Neural cell (in vitro differentiated cells): Measurements from ENCODE around the gene ADAP1. TPM values are rescaled to one million over a fixed set of nuclear protein-coding genes. Genes with fewer than 3 reads are reported as not detected.

Experiments used
- H2AFZ ChIP-seq: fragments of 200-600, 300-800 bp; sonication (generic), shearing (Covaris generic); 2 replicates; pipeline ENCODE4 v1.6.0; 2014; ENCODE audit warnings: low read depth, mild to moderate bottlenecking, antibody characterized with exemption, low read length, moderate library complexity
- H3F3A ChIP-seq: fragments of 200-600 bp; shearing (Covaris generic); 2 replicates; pipeline ENCODE4 v1.6.1; 2016; ENCODE audit warnings: mild to moderate bottlenecking, moderate library complexity, mixed read lengths, antibody characterized with exemption, low read length; ENCODE audit not compliant: insufficient read depth, poor library complexity, severe bottlenecking
- H3K27ac ChIP-seq: fragments of 200-600, 300-800 bp; sonication (generic), shearing (Covaris generic); 2 replicates; pipeline ENCODE4 v1.5.1; 2014; ENCODE audit warnings: mild to moderate bottlenecking, low read length, moderate library complexity
- H3K27me3 ChIP-seq: fragments of 300-800, 200-600 bp; sonication (generic), shearing (Covaris generic); 2 replicates; pipeline ENCODE4 v1.6.0; 2014; ENCODE audit warnings: mild to moderate bottlenecking, low read depth, low read length, moderate library complexity; ENCODE audit not compliant: insufficient read depth
- H3K36me3 ChIP-seq: fragments of 300-800, 200-600 bp; sonication (generic), shearing (Covaris generic); 2 replicates; pipeline ENCODE4 v1.5.1; 2014; ENCODE audit warnings: mild to moderate bottlenecking, antibody characterized with exemption, low read length, moderate library complexity; ENCODE audit not compliant: insufficient read depth
- H3K4me2 ChIP-seq: fragments of 300-800, 200-600 bp; sonication (generic), shearing (Covaris generic); 2 replicates; pipeline ENCODE4 v1.6.0; 2014; ENCODE audit warnings: mild to moderate bottlenecking, low read length
- H3K4me3 ChIP-seq: fragments of 300-800, 200-600 bp; sonication (generic), shearing (Covaris generic); 2 replicates; pipeline ENCODE4 v1.5.1; 2014; ENCODE audit warnings: mild to moderate bottlenecking, low read length, moderate library complexity
- H3K79me2 ChIP-seq: fragments of 200-600 bp; shearing (Covaris generic); replicated peaks from 2 replicates; pipeline ENCODE4 v1.6.0; 2014; ENCODE audit warnings: mild to moderate bottlenecking, low read length, moderate library complexity; ENCODE audit not compliant: insufficient read depth
- H3K9ac ChIP-seq: fragments of 300-800, 200-600 bp; sonication (generic), shearing (Covaris generic); 2 replicates; pipeline ENCODE4 v1.6.1; 2016; ENCODE audit warnings: mild to moderate bottlenecking, low read length, mixed read lengths
- H3K9me2 ChIP-seq: fragments of 200-600 bp; shearing (Covaris generic); 2 replicates; pipeline ENCODE4 v1.6.1; 2016; ENCODE audit warnings: mild to moderate bottlenecking, low read length, mixed read lengths; ENCODE audit not compliant: insufficient read depth
- H3K9me3 ChIP-seq: fragments of 200-600, 300-800 bp; sonication (generic), shearing (Covaris generic); 2 replicates; pipeline ENCODE4 v1.6.1; 2016; ENCODE audit warnings: mild to moderate bottlenecking, mixed run types, low read length, moderate library complexity, mixed read lengths
- H4K20me1 ChIP-seq: fragments of 200-600 bp; shearing (Covaris generic); 2 replicates; pipeline ENCODE4 v1.6.1; 2016; ENCODE audit warnings: mild to moderate bottlenecking, mixed run types; ENCODE audit not compliant: insufficient read depth
- CTCF ChIP-seq: fragments of 450-650 bp; IDR thresholded peaks from 2 replicates; pipeline ENCODE4 v1.5.1; 2014; ENCODE audit warnings: antibody characterized with exemption, mild to moderate bottlenecking, moderate library complexity; ENCODE audit not compliant: poor library complexity, severe bottlenecking
- EP300 ChIP-seq: fragments of 450-650 bp; conservative IDR thresholded peaks from 2 replicates; pipeline ENCODE4 v1.6.1; 2014; ENCODE audit warnings: antibody characterized with exemption, mild to moderate bottlenecking, moderate library complexity; ENCODE audit not compliant: poor library complexity, severe bottlenecking
- EZH2 ChIP-seq: fragments of 200-600, 300-800 bp; shearing (Covaris generic), sonication (generic); IDR thresholded peaks from 2 replicates; pipeline ENCODE4 v1.6.1; 2014; ENCODE audit warnings: antibody characterized with exemption, low read length, borderline replicate concordance, mild to moderate bottlenecking; ENCODE audit not compliant: insufficient read depth, poor library complexity, severe bottlenecking
- MXI1 ChIP-seq: fragments of 450-650 bp; conservative IDR thresholded peaks from 2 replicates; pipeline ENCODE4 v1.6.1; 2014; ENCODE audit warnings: antibody characterized with exemption, mild to moderate bottlenecking; ENCODE audit not compliant: poor library complexity, severe bottlenecking
- POLR2AphosphoS5 ChIP-seq: IDR thresholded peaks from 2 replicates; pipeline ENCODE4 v1.6.1; 2012
- RAD21 ChIP-seq: fragments of 450-650 bp; conservative IDR thresholded peaks from 2 replicates; pipeline ENCODE4 v1.6.1; 2014; ENCODE audit warnings: antibody characterized with exemption, mild to moderate bottlenecking, moderate library complexity
- SMC3 ChIP-seq: fragments of 450-650 bp; conservative IDR thresholded peaks from 2 replicates; pipeline ENCODE4 v1.6.1; 2014; ENCODE audit warnings: antibody characterized with exemption, mild to moderate bottlenecking, moderate library complexity; ENCODE audit not compliant: poor library complexity
- TAF1 ChIP-seq: IDR thresholded peaks from 2 replicates; pipeline ENCODE4 v1.6.1; 2012; ENCODE audit warnings: low read depth
- polyA plus RNA-seq: library from polyadenylated mRNA; depleted of rRNA; stranded (reverse); fragments of >200 nt; gene quantifications from 2 replicates; pipeline ENCODE4 v1.2.3, GENCODE V29; 2014
- TF ChIP-seq, protein P1 (sequence below): IDR thresholded peaks from 2 replicates; pipeline ENCODE4 v1.6.1; 2012; ENCODE audit warnings: borderline replicate concordance

ADAP1 gene
- polyA plus RNA-seq, 1 donor from 2014 or later: 76.8 TPM

GRCh38 chr7:898460-898854 is 56.0 kb downstream of the ADAP1 start:
- Histone ChIP-seq H4K20me1 (no peaks in the 10 kb centered on the region), H3K36me3 (no peaks in the 10 kb centered on the region), H3K4me3 (no peak overlapping the region), H3K9me3 (no peaks in the 10 kb centered on the region), H2AFZ (no peak overlapping the region), H3K9me2 (no peaks in the 10 kb centered on the region), H3K27ac (no peak overlapping the region), H3K79me2 (no peaks in the 10 kb centered on the region), H3K27me3 (no peaks in the 10 kb centered on the region), H3K9ac (no peak overlapping the region), H3K4me2 (no peak overlapping the region), H3F3A (no peaks in the 10 kb centered on the region)
- no peak for TF ChIP-seq TAF1
- TF ChIP-seq, protein P1, sequence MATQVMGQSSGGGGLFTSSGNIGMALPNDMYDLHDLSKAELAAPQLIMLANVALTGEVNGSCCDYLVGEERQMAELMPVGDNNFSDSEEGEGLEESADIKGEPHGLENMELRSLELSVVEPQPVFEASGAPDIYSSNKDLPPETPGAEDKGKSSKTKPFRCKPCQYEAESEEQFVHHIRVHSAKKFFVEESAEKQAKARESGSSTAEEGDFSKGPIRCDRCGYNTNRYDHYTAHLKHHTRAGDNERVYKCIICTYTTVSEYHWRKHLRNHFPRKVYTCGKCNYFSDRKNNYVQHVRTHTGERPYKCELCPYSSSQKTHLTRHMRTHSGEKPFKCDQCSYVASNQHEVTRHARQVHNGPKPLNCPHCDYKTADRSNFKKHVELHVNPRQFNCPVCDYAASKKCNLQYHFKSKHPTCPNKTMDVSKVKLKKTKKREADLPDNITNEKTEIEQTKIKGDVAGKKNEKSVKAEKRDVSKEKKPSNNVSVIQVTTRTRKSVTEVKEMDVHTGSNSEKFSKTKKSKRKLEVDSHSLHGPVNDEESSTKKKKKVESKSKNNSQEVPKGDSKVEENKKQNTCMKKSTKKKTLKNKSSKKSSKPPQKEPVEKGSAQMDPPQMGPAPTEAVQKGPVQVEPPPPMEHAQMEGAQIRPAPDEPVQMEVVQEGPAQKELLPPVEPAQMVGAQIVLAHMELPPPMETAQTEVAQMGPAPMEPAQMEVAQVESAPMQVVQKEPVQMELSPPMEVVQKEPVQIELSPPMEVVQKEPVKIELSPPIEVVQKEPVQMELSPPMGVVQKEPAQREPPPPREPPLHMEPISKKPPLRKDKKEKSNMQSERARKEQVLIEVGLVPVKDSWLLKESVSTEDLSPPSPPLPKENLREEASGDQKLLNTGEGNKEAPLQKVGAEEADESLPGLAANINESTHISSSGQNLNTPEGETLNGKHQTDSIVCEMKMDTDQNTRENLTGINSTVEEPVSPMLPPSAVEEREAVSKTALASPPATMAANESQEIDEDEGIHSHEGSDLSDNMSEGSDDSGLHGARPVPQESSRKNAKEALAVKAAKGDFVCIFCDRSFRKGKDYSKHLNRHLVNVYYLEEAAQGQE: no peak
- no peak for TF ChIP-seq EZH2
- no peak for TF ChIP-seq MXI1
- no peak for TF ChIP-seq SMC3
- TF ChIP-seq POLR2AphosphoS5: no peak
- no peak for TF ChIP-seq RAD21

DNA sequence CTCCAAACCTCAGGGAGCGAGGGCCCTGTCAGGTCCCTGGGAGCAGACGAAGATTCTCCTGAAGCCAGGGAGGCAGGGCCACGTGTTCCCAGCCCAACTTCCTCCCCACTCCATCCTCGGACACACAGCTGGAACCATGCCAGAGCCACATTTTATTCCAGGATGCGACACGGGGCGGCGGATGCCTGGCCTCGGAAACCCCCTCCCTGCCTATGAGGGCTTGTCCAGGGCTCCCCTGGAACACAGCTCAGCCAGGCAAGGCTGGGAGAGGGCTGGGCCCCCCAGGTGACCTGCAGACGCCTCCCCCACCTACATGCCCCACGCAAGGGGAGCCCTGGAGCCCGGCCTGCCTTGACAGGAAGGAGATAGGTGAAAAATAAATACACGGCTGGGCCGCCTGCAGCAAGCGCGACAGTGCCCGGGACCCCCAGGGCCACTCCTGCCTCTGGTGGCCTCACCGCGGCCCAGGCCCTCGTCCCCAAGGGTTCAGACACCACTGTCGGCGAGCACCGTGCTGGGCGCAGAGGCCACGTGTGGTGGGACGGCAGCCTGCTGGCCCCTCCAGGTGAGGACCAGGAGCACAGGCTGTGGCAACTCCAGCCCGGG is 56.6 kb downstream of the ADAP1 start:
- H3K36me3 ChIP-seq: no peaks in the 10 kb centered on the region
- H3K9ac ChIP-seq: no peak overlapping the region
- no peak overlapping the region for H2AFZ ChIP-seq

More for the DNA sequence above, 56.6 kb downstream of the ADAP1 start:
- Histone ChIP-seq H3K79me2 (no peaks in the 10 kb centered on the region), H4K20me1 (no peaks in the 10 kb centered on the region), H3F3A (no peaks in the 10 kb centered on the region), H3K27me3 (no peaks in the 10 kb centered on the region), H3K4me2 (no peak overlapping the region), H3K27ac (no peak overlapping the region), H3K9me2 (no peaks in the 10 kb centered on the region), H3K9me3 (no peaks in the 10 kb centered on the region), H3K4me3 (no peak overlapping the region)
- TF ChIP-seq EZH2: no peak
- no peak for TF ChIP-seq RAD21
- TF ChIP-seq MXI1: no peak
- no peak for TF ChIP-seq POLR2AphosphoS5
- no peak for TF ChIP-seq SMC3
- TF ChIP-seq, protein P1: no peak
- no peak for TF ChIP-seq TAF1
- no peak for TF ChIP-seq EP300
- TF ChIP-seq CTCF: no peak
